DOHH2 (cell line): ENCODE measurements around the gene PIWIL4.

ENCODE experiments used
- H3F3A ChIP-seq: fragments of 200-600 bp; sonication (generic), shearing (Covaris generic); 2 replicates; pipeline ENCODE4 v1.6.0; 2016; ENCODE audit warnings: antibody characterized with exemption, mild to moderate bottlenecking; ENCODE audit not compliant: control insufficient read depth, insufficient read depth
- H3K27ac ChIP-seq: fragments of 200-600 bp; sonication (generic); 2 replicates; pipeline ENCODE4 v1.5.1; 2014; ENCODE audit warnings: low read depth, mild to moderate bottlenecking, low read length, moderate library complexity
- H3K27me3 ChIP-seq: fragments of 200-600 bp; sonication (generic); 2 replicates; pipeline ENCODE4 v1.6.1; 2014; ENCODE audit warnings: mild to moderate bottlenecking, low read length, mixed read lengths; ENCODE audit not compliant: control insufficient read depth
- H3K36me3 ChIP-seq: fragments of 200-600 bp; sonication (generic); 2 replicates; pipeline ENCODE4 v1.6.1; 2014; ENCODE audit warnings: mild to moderate bottlenecking, low read length, moderate library complexity, mixed read lengths; ENCODE audit not compliant: control insufficient read depth
- H3K4me1 ChIP-seq: fragments of 200-600 bp; sonication (generic); 2 replicates; pipeline ENCODE4 v1.6.1; 2014; ENCODE audit warnings: mild to moderate bottlenecking, low read length, mixed read lengths; ENCODE audit not compliant: control insufficient read depth
- H3K4me2 ChIP-seq: fragments of 200-600 bp; sonication (generic); 2 replicates; pipeline ENCODE4 v1.6.0; 2014; ENCODE audit warnings: mild to moderate bottlenecking, low read length, moderate library complexity
- H3K4me3 ChIP-seq: fragments of 200-600 bp; sonication (generic); 2 replicates; pipeline ENCODE4 v1.5.1; 2014; ENCODE audit warnings: mild to moderate bottlenecking, low read length, mixed read lengths
- H3K79me2 ChIP-seq: fragments of 200-600 bp; sonication (generic); 2 replicates; pipeline ENCODE4 v1.6.1; 2014; ENCODE audit warnings: mild to moderate bottlenecking, low read length, mixed read lengths; ENCODE audit not compliant: control insufficient read depth
- H3K9me2 ChIP-seq: fragments of 200-600 bp; sonication (generic); replicated peaks from 2 replicates; pipeline ENCODE4 v1.6.1; 2014; ENCODE audit warnings: mild to moderate bottlenecking, low read length, mixed read lengths; ENCODE audit not compliant: control insufficient read depth
- H3K9me3 ChIP-seq: fragments of 200-600 bp; sonication (generic); 2 replicates; pipeline ENCODE4 v1.6.1; 2014; ENCODE audit warnings: antibody characterized with exemption, low read length, mixed read lengths; ENCODE audit not compliant: control insufficient read depth, insufficient read depth
- H4K20me1 ChIP-seq: fragments of 200-600 bp; sonication (generic); 2 replicates; pipeline ENCODE4 v1.6.0; 2014; ENCODE audit warnings: low read depth, mild to moderate bottlenecking, antibody characterized with exemption, low read length, moderate library complexity; ENCODE audit not compliant: control insufficient read depth, insufficient read depth
- EZH2phosphoT487 ChIP-seq: fragments of 200-600 bp; sonication (generic); IDR thresholded peaks from 2 replicates; pipeline ENCODE4 v1.6.1; 2017; ENCODE audit warnings: borderline replicate concordance, mild to moderate bottlenecking, antibody characterized with exemption, low read length, moderate library complexity, mixed read lengths
- TF ChIP-seq, protein P1 (sequence below): fragments of 200-600 bp; sonication (generic); IDR thresholded peaks from one replicate; pipeline ENCODE4 v1.5.1; 2014; ENCODE audit warnings: antibody characterized with exemption, mild to moderate bottlenecking, low read depth, low read length; ENCODE audit not compliant: poor library complexity, severe bottlenecking

PIWIL4 gene

DNA sequence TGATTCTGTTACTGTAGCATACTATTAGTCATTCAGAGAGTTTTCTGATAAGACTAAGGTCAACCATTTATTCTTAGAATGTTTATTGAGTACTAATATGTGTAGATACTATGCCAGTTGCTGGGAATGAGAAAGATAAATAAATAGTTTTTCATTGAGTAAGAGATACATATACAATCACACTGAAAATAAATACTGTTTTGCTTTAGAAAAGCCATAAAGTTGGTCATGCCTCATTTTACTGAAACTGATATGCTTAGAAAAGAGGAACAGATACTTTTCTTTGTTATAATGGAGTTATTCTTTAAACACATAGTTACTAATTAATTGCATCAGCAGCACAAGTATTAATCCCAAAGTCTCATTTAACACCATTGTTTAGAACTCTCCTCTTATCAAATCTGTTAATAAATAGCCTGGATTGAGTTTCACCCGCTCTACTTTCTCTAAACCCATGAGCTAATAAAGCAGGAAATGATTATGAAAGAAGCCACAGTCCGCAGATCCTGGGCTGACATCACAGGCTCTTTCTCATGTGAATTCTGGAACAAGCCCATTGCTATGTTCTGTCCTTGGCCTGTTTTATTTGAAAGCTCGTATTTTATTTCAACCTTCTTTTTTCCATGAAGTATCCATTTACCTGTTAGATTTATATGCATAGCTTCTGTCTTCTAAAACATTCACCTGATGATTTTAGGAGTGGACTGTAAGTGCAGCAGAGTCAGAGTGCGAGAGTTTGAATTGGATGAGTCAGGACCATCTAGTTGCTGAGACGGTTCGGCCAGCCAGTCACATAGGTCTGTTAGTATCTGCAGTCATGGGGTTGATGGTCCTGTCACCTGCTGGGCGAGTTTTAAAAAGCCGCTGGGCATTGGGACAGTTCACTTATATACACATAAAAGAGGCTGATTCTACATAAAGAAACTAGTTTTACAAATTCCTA lies 35.5 kb downstream of the PIWIL4 start:
- Histone ChIP-seq H3K9me3 (no peaks in the 10 kb centered on the region), H3K36me3 (no peaks in the 10 kb centered on the region), H4K20me1 (no peaks in the 10 kb centered on the region), H3F3A (no peaks in the 10 kb centered on the region), H3K4me1 (peaks cover 20% of the 10 kb centered on the region), H3K27ac (peak overlapping the region; percentile 76), H3K27me3 (no peaks in the 10 kb centered on the region), H3K79me2 (no peaks in the 10 kb centered on the region), H3K9me2 (no peaks in the 10 kb centered on the region), H3K4me2 (peak overlapping the region; percentile 74), H3K4me3 (peak overlapping the region; percentile 63)
- TF ChIP-seq, protein P1, sequence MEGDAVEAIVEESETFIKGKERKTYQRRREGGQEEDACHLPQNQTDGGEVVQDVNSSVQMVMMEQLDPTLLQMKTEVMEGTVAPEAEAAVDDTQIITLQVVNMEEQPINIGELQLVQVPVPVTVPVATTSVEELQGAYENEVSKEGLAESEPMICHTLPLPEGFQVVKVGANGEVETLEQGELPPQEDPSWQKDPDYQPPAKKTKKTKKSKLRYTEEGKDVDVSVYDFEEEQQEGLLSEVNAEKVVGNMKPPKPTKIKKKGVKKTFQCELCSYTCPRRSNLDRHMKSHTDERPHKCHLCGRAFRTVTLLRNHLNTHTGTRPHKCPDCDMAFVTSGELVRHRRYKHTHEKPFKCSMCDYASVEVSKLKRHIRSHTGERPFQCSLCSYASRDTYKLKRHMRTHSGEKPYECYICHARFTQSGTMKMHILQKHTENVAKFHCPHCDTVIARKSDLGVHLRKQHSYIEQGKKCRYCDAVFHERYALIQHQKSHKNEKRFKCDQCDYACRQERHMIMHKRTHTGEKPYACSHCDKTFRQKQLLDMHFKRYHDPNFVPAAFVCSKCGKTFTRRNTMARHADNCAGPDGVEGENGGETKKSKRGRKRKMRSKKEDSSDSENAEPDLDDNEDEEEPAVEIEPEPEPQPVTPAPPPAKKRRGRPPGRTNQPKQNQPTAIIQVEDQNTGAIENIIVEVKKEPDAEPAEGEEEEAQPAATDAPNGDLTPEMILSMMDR: peak; percentile 85
- no peak for TF ChIP-seq EZH2phosphoT487

DNA sequence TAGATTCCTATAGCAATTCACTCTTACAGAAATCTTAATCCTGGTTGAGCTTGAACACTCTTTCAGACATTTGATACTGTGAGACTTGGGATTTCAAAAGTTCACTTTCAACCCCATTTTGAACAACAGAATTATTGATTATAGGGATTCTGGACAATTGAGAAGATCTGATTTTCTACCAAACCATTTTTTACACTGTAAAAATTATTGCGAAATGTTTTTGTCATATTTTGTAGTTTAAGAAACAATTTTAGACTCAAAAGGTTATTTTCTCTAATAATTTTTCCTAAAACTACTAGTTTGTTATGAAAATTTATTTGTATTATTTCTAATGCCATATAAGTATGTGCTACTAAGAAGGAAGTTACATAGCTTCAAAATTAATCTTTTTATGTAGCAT lies 36.4 kb downstream of the PIWIL4 start:
- H3F3A ChIP-seq: no peaks in the 10 kb centered on the region
- H3K27me3 ChIP-seq: no peaks in the 10 kb centered on the region
- TF ChIP-seq, protein P1: no peak
- no peak for TF ChIP-seq EZH2phosphoT487
- no peaks in the 10 kb centered on the region for H3K9me2 ChIP-seq
- peaks cover 20% of the 10 kb centered on the region for H3K4me1 ChIP-seq
- peak overlapping the region; percentile 63 for H3K4me3 ChIP-seq
- no peaks in the 10 kb centered on the region for H3K9me3 ChIP-seq
- H4K20me1 ChIP-seq: no peaks in the 10 kb centered on the region
- H3K79me2 ChIP-seq: no peaks in the 10 kb centered on the region
- peak overlapping the region; percentile 74 for H3K4me2 ChIP-seq
- H3K36me3 ChIP-seq: no peaks in the 10 kb centered on the region
- H3K27ac ChIP-seq: peak overlapping the region; percentile 76

DNA sequence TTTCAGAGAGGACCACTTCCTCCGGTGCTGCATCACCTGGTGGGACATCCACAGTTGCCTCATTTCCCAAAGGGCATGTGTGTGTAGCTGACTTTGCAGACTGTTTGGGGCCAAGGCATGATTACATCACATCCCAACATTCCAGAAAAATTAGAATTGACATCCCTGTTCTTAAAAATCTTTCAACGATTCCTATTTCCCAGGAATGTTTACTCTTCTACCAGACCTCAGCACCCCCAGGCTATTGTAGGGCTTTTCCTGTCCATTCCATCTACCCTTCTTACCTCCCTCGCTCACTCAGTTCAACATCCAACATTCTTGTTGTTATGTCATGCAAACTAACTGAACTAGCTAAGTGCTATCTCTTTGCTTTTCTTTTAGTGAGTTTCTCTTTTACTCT lies 37.3 kb downstream of the PIWIL4 start:
- H3K27ac ChIP-seq: no peak overlapping the region

More for the DNA sequence above, 37.3 kb downstream of the PIWIL4 start:
- H3K9me2 ChIP-seq: no peaks in the 10 kb centered on the region
- no peak overlapping the region for H3K4me2 ChIP-seq
- no peaks in the 10 kb centered on the region for H3K79me2 ChIP-seq
- H3F3A ChIP-seq: no peaks in the 10 kb centered on the region
- H3K9me3 ChIP-seq: no peaks in the 10 kb centered on the region
- H3K4me3 ChIP-seq: no peak overlapping the region
- no peaks in the 10 kb centered on the region for H4K20me1 ChIP-seq
- TF ChIP-seq EZH2phosphoT487: no peak
- TF ChIP-seq, protein P1: no peak
- peaks cover 20% of the 10 kb centered on the region for H3K4me1 ChIP-seq
- no peaks in the 10 kb centered on the region for H3K27me3 ChIP-seq
- no peaks in the 10 kb centered on the region for H3K36me3 ChIP-seq
